PC-9 (cell line): ENCODE results near the gene GLCCI1.

ENCODE experiments used
- EZH2 ChIP-seq: fragments of 200-600 bp; sonication (generic); IDR thresholded peaks from 2 replicates; pipeline ENCODE4 v1.8.0; 2017; ENCODE audit warnings: antibody characterized with exemption, low read depth
- TF ChIP-seq, protein P1 (sequence below): fragments of 200-600 bp; sonication (generic); conservative IDR thresholded peaks from 2 replicates; pipeline ENCODE4 v1.6.1; 2017; ENCODE audit warnings: mixed run types, antibody characterized with exemption, mild to moderate bottlenecking, moderate library complexity

DNA sequence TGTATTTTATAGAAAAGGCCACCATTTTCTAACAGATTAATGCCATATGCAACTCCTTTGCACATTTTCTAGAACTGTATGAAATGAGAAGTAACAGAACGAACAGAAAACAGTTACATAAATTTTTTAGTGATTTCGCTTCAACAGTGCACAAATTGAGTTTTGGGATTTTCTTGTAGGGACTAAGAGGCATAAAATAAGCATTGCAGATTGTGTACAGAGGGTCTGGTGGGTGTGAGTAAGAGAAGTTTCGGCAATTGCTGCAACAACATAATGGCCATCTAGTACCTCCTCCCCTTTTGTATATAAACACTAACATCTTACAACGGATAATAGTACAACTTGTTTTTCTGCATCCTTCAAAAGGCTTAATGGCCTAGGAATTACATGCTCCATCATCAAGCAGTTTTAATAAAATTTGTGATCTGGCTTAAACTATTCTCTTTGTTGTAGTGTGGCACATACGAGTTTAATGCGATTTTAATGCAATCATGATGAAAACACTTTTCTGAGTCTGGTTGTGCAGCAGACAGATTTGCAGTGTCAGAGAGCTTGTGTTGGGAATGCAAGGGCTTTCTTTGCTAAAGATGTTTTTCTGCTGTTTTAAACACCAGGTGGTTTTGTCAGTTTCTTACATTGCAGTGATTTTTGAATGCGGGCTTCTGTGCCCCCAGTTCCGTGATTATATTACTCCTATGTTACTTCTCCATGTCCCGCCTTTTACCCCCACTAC lies 2.9 kb downstream of the GLCCI1 start:
- TF ChIP-seq, protein P1, sequence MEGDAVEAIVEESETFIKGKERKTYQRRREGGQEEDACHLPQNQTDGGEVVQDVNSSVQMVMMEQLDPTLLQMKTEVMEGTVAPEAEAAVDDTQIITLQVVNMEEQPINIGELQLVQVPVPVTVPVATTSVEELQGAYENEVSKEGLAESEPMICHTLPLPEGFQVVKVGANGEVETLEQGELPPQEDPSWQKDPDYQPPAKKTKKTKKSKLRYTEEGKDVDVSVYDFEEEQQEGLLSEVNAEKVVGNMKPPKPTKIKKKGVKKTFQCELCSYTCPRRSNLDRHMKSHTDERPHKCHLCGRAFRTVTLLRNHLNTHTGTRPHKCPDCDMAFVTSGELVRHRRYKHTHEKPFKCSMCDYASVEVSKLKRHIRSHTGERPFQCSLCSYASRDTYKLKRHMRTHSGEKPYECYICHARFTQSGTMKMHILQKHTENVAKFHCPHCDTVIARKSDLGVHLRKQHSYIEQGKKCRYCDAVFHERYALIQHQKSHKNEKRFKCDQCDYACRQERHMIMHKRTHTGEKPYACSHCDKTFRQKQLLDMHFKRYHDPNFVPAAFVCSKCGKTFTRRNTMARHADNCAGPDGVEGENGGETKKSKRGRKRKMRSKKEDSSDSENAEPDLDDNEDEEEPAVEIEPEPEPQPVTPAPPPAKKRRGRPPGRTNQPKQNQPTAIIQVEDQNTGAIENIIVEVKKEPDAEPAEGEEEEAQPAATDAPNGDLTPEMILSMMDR, result no peak
- TF ChIP-seq EZH2, result no peak
